Stimulated activated CD4-positive, alpha-beta T cell treated with anti-CD3 and anti-CD28 coated beads, TNF-alpha, amount 100 ng/mL, for 4 hours (primary cell): ENCODE results near the gene ELL2.
"Not testable (repeated sequence)": the region's sequence is repeated elsewhere in the genome, so short reads cannot be mapped to it uniquely, and the experiment has no call there.

Experiments
- DNase-seq, 3 experiments: peaks; one replicate each; pipeline ENCODE4 v3.0.0-alpha.2; 2020; ENCODE audit warnings: low read depth in 3 of 3

ELL2 gene

GRCh38 chr5:95907740-95908706 is 53.6 kb downstream of the ELL2 start:
- DNase-seq: no peak

- no peak for DNase-seq
These were observed 54.5 kb downstream of the ELL2 start for GRCh38 chr5:95907067-95907705.

- DNase-seq: not testable (repeated sequence)
These were observed 55.3 kb downstream of the ELL2 start for GRCh38 chr5:95906398-95906797.

GRCh38 chr5:95904827-95905226 is 56.8 kb downstream of the ELL2 start:
- no peak for DNase-seq

GRCh38 chr5:95903838-95904237 is 57.8 kb downstream of the ELL2 start:
- no peak for DNase-seq

GRCh38 chr5:95901676-95902627 is 59.7 kb downstream of the ELL2 start:
- DNase-seq: no peak

- no peak for DNase-seq
These were observed 61.2 kb downstream of the ELL2 start for GRCh38 chr5:95900383-95900958.

GRCh38 chr5:95899829-95900228 is 61.8 kb downstream of the ELL2 start:
- no peak for DNase-seq

- DNase-seq: no peak
These were observed 62.6 kb downstream of the ELL2 start for GRCh38 chr5:95899006-95899405.

- no peak for DNase-seq
These were observed 65.9 kb downstream of the ELL2 start for GRCh38 chr5:95895771-95896170.

GRCh38 chr5:95895251-95895650 is 66.4 kb downstream of the ELL2 start:
- no peak for DNase-seq

- no peak for DNase-seq
These were observed 68.8 kb downstream of the ELL2 start for GRCh38 chr5:95892784-95893354.

GRCh38 chr5:95891499-95891898 is 70.2 kb downstream of the ELL2 start:
- DNase-seq: no peak

GRCh38 chr5:95889076-95889475 is 72.6 kb downstream of the ELL2 start:
- DNase-seq: no peak

GRCh38 chr5:95887977-95888376 is 73.7 kb downstream of the ELL2 start:
- no peak for DNase-seq

GRCh38 chr5:95886340-95887044 is 75.2 kb downstream of the ELL2 start:
- no peak for DNase-seq

- DNase-seq: no peak
These were observed 77.1 kb downstream of the ELL2 start for GRCh38 chr5:95884511-95884910.

GRCh38 chr5:95884017-95884325 is 77.7 kb downstream of the ELL2 start:
- no peak for DNase-seq

GRCh38 chr5:95883185-95884016 is 78.2 kb downstream of the ELL2 start:
- DNase-seq: no peak

- DNase-seq: no peak
These were observed 79.8 kb downstream of the ELL2 start for GRCh38 chr5:95881833-95882232.
